Hematopoietic multipotent progenitor cell treated with erythropoietin and hydrocortisone succinate and interleukin-3 and kit ligand, for 8 days (in vitro differentiated cells): ENCODE measurements around the gene KDM7A.
"Not testable (repeated sequence)": the region's sequence is repeated elsewhere in the genome, so short reads cannot be mapped to it uniquely, and the experiment has no call there.

Source experiments
- DNase-seq: peaks from one replicate; pipeline ENCODE4 v3.0.0-alpha.2; 2015

The KDM7A gene

DNA sequence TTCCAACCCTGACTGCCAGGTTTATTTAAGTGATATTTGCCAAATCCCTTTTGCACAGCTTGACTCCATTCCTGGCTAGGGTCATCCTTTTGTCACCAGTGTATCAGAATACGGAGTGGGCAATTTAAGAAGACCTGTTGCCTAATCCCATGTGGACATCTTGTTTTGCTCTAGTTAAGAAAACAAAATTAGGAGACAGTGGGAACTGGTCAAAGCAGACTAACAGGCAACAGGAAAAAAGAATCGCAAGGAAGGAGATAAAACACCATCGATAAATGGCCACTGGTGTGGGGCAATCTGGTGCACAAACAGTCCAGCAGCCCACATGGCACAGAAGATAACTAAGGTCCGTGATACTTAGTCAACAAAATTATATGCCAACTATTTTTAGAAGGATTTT, 21.4 kb downstream of the KDM7A start:
- peak; percentile 26 for DNase-seq

- DNase-seq = no peak
These were observed 23.1 kb downstream of the KDM7A start for GRCh38 chr7:140153666-140154161.

DNA sequence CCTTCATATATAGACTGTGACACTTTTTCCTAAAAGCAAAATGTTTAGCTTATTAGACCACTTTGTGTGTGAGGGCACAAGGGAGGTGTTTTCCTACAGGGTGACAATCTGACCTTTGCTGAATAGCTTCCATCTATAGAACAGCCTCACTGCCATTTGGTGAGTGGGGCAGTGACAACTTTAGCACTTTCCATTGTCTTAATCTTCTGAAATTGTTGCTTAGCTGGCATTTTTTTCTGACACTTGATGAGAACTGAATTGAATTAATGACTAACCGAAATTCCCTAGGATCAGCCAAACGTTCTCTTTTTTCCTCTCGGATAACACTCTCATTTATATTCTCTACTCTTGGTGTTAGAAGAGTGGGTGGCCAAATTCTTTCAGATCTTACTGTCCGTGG, 30.2 kb downstream of the KDM7A start:
- no peak for DNase-seq

DNA sequence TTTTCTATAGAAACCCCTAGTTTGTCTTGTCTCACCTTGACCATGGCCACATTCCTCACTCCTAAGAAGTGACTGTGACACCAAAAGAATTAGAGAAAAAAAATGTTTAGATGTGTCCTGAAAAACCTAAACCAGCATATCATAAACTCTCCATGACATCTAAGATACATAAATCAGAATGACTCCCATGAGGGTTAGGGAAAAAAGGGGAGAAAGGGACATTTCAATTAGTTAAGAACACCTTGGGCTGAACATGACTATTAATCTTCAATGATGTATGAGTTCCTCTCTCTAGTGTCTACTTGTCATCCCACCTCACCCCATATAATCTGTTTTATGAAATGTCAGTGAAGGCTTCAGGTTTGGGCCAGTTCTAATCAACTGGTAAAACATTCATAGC, 31.1 kb downstream of the KDM7A start:
- DNase-seq = no peak

DNA sequence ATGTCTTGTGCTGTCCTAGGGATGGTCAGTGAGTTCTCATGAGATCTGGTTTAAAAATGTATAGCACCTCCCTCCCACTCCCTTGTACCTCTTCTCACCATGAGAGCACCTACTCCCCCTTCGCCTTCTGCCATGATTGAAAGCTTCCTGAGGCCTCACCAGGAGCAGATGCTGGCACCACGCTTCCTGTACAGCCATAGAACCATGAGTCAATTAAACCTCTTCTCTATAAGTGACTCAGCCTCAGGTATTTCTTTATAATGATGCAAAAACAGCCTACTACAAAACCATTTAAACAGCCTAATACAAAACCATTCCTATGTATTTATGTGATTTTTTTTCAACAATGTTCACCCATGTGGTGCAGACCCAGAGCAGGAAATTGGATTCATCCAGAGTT, 32.0 kb downstream of the KDM7A start:
- no peak for DNase-seq

- DNase-seq = no peak
These were observed 32.8 kb downstream of the KDM7A start for GRCh38 chr7:140143997-140144396.

DNA sequence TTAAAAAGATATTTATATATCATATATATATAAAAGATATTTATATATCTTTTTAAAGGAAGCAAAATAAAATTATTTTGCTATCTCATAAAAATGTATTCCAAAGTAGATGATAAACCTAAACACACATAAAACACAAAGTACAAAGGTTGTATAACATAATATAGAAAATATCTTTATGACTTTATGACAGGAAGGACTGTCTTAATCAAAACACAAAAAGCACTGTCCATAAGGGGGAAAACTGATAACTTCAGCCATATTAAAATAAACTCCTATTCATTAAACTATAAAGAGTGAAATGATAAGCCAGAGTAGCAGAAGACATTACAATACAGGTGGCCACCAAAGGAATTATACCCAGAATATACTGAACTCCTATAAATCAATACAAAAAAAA, 34.8 kb downstream of the KDM7A start:
- no peak for DNase-seq

DNA sequence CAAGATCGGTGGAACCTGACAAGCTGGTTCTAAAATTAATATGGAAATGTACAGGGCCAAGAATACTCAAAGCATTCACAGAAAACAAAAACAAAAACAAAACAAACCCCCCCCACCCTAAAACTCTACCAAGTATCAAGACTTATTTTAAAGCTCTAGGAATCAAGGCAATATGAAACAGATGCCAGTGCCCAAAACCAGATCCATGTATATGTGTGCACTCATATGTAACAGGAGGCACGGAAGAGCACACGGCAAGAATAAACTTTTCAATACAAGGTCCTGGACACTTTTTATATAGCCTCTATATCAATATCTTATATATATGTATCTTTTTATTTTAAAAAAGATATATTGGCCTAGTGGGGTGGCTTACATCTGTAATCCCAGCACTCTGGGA, 35.5 kb downstream of the KDM7A start:
- no peak for DNase-seq

DNA sequence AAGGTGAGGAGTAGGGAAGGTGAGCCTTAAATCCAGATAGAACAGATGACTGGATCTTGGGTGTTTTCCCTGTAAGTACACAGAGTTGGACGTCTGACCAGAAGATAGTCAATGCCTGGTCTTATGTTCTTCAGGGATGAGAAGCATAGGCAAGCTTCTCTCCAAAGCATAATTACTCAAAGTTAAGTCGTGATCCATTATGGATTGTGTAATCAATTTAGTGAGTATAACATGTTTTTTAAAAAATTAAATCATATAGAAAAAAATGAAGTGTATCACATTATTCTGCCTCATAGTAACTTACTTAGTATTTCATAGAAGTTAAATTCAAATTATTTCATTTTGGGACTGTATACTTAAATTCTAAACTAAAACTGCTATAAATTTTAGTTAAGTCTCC, 39.7 kb downstream of the KDM7A start:
- DNase-seq = no peak

DNA sequence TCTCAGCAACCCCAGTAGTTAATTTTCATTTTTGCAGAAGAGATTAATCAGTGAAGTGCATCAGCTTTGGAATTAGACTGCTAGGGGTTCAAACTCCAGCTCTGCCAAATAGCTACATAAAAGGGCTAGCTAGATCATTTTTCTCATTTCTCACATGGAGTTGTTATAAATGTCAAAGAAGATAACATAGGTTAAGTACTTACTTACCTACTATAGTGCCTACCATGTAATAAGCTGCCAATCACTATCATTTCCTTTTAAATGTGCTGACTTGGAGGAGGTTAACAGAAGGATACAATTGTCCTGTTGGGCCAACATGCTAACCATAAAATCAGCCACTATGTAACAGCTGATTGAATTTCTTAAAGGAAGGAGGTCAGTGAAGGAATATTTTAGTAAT, 40.7 kb downstream of the KDM7A start:
- DNase-seq = no peak

GRCh38 chr7:140134039-140134438, 42.7 kb downstream of the KDM7A start:
- no peak for DNase-seq

DNA sequence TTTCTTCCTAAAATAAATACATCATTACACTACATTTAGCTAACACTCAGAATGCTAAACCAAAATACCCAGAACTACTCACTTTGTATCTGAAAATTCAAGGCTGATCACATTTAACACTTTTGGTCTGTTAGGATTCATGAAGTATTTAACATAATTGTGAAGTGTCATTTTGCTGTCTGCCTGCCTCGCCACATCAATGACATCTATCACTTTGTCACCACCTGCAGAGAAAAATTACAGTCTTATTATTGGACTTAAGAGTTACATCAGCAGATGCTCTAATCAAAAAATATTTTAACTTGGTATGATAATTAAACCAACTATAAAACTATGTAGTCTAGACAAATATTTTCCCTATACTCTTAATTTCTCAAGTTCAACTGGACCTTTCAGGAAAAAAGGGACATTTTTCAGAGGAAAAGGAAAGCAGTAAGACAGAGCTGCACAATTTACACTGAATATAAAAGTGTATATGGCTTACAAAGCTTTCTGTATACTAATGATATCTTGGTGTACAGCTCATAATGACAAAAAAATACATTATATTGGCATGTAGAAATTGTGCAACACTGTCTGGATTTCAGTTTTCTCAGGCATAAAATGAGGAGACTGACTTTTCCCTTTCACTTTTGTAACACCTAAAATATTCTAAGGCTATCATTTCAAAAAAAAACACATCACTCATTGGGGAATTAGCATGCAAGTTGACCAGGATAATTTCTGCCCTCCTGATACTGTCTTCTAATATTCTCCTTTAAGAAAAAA, 49.2 kb downstream of the KDM7A start:
- no peak for DNase-seq

DNA sequence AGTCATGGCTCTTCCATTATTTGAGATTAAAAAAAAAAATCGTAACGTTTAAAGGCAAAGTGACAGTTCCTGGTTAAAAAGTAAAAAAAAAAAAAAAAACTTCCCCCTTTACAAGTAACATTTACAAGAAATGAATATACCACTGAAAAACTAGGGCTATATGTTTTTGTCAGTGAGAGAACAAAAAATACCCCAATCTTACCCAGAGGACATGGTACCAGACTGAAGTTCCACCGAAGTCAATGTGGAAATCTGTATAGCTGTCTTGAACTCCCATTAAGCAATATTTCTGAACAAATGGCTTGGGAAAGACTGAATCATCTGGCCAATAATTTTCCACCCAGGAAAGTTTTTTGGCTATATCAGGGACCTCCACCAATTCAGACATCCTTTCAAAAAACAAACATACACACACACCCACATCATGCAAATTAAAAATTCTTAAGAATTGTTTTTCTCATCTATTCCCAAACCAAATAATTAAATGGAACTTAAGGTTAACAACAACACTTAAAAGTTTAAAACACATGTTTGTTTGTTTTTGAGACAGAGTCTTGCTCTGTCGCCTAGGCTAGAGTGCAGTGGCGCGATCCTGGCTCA, 50.2 kb downstream of the KDM7A start:
- no peak for DNase-seq

- DNase-seq = no peak
These were observed 53.8 kb downstream of the KDM7A start for GRCh38 chr7:140122965-140123364.

- no peak for DNase-seq
These were observed 55.5 kb downstream of the KDM7A start for GRCh38 chr7:140121326-140121725.

DNA sequence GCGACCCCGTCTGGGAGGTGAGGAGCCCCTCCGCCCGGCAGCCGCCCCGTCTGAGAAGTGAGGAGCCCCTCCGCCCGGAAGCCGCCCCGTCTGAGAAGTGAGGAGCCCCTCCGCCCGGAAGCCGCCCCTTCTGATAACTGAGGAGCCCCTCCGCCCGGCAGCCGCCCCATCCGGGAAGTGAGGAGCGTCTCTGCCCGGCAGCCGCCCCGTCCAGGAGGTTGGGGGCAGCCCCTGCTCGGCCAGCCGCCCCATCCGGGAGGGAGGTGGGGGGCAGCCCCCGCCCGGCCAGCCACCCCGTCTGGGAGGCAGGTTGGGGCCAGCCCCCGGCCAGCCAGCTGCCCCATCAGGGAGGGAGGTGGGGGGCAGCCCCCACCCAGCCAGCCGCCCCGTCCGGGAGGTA, 62.0 kb downstream of the KDM7A start:
- DNase-seq = not testable (repeated sequence)

DNA sequence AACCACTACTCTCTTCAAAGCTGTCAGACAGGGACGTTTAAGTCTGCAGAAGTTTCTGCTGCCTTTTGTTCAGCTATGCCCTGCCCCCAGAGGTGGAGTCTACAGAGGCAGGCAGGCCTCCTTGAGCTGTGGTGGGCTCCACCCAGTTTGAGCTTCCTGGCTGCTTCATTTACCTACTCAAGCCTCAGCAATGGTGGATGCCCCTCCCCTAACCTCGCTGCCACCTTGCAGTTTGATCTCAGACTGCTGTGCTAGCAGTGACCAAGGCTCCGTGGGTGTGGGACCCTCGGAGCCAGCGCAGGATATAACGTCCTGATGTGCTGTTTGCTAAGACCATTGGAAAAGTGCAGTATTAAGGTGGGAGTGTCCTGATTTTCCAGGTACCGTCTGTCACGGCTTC, 68.0 kb downstream of the KDM7A start:
- DNase-seq = not testable (repeated sequence)

DNA sequence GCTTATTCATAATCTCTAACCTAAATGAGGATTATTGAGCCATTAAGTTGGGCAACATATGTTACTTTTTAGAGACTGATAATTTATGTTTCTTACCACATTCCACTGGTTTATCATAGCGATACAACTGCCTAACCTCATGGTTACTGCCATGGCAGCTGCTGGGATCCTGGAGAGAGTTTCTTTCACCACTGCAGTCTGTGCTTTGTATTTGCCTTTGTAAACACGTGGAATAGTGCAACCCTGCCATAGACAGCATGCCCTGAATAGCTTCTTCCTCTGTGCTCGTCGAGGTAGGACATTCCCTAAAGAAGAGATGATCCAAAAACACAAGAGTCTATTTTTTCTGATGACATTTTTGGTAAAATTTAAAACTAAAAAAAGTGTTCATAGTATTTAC, 80.3 kb downstream of the KDM7A start:
- no peak for DNase-seq

DNA sequence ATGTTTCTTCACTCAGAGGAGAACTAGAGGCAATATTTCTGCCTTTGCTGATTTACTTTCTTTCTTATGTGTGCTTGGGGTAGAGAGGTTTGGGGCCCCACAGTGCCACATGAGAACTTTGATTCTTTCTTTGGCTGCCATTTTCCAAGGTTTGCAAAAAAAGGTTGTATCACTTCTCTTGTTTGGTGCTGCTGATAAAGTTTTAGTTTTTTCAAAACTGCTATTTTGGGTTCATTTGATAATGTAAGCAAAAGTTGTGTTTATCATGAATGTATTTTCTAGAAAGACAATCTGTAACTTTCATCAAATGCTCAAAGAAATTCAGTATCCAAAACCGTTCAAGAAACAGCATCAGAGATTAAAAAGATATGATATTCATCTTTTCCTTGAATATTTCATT, 83.4 kb downstream of the KDM7A start:
- no peak for DNase-seq

GRCh38 chr7:140085447-140085846, 91.3 kb downstream of the KDM7A start:
- DNase-seq = no peak

- DNase-seq = peak; percentile 31
These were observed 91.8 kb downstream of the KDM7A start for GRCh38 chr7:140084972-140085371.

GRCh38 chr7:140084142-140084655, 92.6 kb downstream of the KDM7A start:
- DNase-seq = no peak

GRCh38 chr7:140082770-140083169, 94.0 kb downstream of the KDM7A start:
- peak; percentile 78 for DNase-seq

- DNase-seq = no peak
These were observed 94.9 kb downstream of the KDM7A start for GRCh38 chr7:140081774-140082425.
